HAP-1 (cell line): Measurements from ENCODE around the gene PZP.
"Not testable (repeated sequence)": the region's sequence is repeated elsewhere in the genome, so short reads cannot be mapped to it uniquely, and the experiment has no call there.

ENCODE experiments used
- DNase-seq, 2 experiments: peaks; one replicate each; pipeline ENCODE4 v3.0.0-alpha.2; 2016 to 2020; ENCODE audit warnings: low spot score in 2 of 2
- H3K27me3 ChIP-seq: fragments of 250-450 bp; sonication (Bioruptor Pico); 2 replicates; pipeline ENCODE4 v1.5.1; 2020; ENCODE audit warnings: low read depth, mild to moderate bottlenecking, moderate library complexity
- H3K36me3 ChIP-seq: fragments of 250-450 bp; sonication (Bioruptor Pico); replicated peaks from 2 replicates; pipeline ENCODE4 v1.5.1; 2020; ENCODE audit warnings: mild to moderate bottlenecking
- H3K4me1 ChIP-seq: fragments of 250-450 bp; sonication (Bioruptor Pico); 2 replicates; pipeline ENCODE4 v1.5.1; 2020; ENCODE audit warnings: mild to moderate bottlenecking
- H3K4me3 ChIP-seq: fragments of 250-450 bp; sonication (Bioruptor Pico); 2 replicates; pipeline ENCODE4 v1.5.1; 2020; ENCODE audit warnings: mild to moderate bottlenecking, moderate library complexity
- H3K9me3 ChIP-seq: fragments of 250-450 bp; sonication (Bioruptor Pico); 2 replicates; pipeline ENCODE4 v1.5.1; 2020; ENCODE audit warnings: mild to moderate bottlenecking, moderate library complexity
- in situ Hi-C: fragments of 300-500 bp; cut with MboI; formaldehyde crosslinking; loops from 3 replicates; pipeline ENCODE4 v1.14.3; 2020; ENCODE audit warnings: low sequenced_read_pairs, inconsistent platforms, mixed read lengths

PZP gene

DNA sequence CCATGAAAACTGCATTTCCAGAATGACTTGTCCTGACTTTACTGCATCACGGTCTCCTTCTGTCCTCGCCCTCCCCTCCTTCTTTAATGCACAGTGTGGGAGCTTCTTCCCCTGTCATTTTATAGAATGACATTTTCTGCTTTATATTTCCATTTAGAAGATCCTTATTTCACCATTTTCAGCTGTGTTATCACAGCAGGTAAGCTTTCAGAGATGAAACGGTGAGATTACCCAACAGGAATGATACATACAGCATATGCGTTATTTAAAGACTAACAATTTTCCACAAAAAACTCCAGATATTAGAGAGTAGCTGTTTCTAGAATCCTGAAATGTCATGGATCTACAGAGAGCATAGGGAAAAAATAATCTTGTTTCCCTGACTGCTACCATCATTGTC is 27.3 kb upstream of the PZP start:
- Histone ChIP-seq H3K4me1 (no peaks in the 10 kb centered on the region), H3K4me3 (no peak overlapping the region), H3K27me3 (peaks cover 15% of the 10 kb centered on the region; the same call in 1 of the 2 replicates), H3K36me3 (no peaks in the 10 kb centered on the region), H3K9me3 (no peaks in the 10 kb centered on the region)
- no peak for DNase-seq
- in situ Hi-C loops = no loop called here

DNA sequence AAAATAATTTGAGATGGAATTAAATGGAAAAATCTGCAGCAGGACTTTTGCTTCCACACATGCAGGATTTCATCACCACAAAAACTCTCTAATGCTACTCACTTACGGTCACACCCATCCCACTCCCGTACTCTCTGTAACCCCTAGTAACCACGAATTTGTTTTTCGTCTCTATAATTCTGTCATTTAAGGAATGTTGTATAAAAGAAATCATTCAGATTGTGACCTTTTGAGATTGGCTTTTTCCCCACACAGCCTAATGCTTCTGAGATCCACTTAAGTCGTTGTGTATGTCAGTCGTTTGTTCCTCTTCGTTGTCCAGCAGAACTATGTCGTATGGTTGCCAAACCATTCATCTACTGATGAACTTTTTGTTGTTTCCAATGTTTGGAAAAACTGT is 19.8 kb upstream of the PZP start:
- Histone ChIP-seq H3K4me1 (no peaks in the 10 kb centered on the region), H3K9me3 (no peaks in the 10 kb centered on the region; the same call in 1 of the 2 replicates), H3K4me3 (no peak overlapping the region), H3K27me3 (peaks cover 15% of the 10 kb centered on the region), H3K36me3 (no peaks in the 10 kb centered on the region)
- DNase-seq = no peak
- in situ Hi-C loops = no loop called here

DNA sequence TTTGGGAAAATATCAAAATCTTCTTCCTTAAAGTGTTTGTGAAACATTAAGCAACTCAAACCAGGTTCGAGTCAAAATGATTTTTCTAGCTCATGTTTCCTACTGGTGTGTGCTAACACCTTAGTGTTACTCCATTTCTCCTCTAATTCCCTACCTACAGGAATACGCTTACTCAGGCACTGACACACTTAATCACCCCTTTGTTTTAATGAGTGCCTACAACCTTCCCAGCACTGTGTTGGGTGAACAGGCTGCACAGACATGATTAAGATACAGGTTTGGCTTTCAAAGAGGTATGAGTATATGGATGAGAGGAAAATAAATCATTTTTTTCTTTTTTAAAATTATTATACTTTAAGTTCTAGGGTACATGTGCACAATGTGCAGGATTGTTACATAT is 15.6 kb upstream of the PZP start:
- H3K36me3 ChIP-seq = no peaks in the 10 kb centered on the region
- H3K4me3 ChIP-seq = no peak overlapping the region
- in situ Hi-C loops = no loop called here
- H3K27me3 ChIP-seq = peaks cover 4% of the 10 kb centered on the region; the same call in 1 of the 2 replicates
- DNase-seq = no peak
- H3K9me3 ChIP-seq = no peaks in the 10 kb centered on the region; the same call in 1 of the 2 replicates
- H3K4me1 ChIP-seq = no peaks in the 10 kb centered on the region

DNA sequence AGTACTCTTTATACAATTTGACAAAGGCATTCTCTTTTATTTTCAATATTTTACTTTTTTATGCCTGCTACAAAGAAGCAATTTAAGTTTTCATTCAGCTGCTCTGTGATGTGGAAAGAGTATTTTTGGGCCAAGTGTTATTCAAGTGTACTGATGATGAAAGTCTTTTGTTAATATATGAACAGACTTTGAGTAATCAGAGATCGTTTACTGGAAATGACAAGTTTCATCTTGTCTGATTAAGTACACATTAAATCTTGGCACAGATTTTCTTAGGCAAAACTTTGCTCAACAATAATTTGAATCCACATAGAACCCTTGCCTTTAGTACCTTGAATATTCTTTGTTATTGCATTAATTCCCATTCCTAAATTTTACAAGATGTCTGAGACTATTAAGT is 13.3 kb upstream of the PZP start:
- no peak for DNase-seq
- Histone ChIP-seq H3K27me3 (0 out of 2 replicates have a peak, but pooled peaks cover 2% of the 10 kb centered on the region), H3K36me3 (no peaks in the 10 kb centered on the region), H3K4me1 (no peaks in the 10 kb centered on the region), H3K4me3 (no peak overlapping the region), H3K9me3 (no peaks in the 10 kb centered on the region)
- in situ Hi-C loops = no loop called here

DNA sequence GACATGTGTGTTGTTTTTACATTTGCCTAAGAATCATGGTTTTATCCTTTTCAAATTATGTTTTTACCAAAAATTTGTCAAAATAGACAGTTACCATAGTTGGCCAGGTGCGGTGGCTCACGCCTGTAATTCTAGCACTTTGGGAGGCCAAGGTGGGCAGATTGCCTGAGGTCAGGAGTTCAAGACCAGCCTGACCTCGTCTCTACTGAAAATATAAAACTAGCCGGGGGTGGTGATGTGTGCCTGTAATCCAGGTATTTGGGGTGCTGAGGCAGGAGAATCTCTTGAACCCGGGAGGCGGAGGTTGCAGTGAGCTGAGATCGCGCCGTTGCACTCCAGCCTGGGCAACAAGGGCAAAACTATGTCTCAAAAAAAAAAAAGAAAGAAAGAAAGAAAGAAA is 12.8 kb upstream of the PZP start:
- H3K27me3 ChIP-seq, in situ Hi-C loops, H3K9me3 ChIP-seq: not testable (repeated sequence)

DNA sequence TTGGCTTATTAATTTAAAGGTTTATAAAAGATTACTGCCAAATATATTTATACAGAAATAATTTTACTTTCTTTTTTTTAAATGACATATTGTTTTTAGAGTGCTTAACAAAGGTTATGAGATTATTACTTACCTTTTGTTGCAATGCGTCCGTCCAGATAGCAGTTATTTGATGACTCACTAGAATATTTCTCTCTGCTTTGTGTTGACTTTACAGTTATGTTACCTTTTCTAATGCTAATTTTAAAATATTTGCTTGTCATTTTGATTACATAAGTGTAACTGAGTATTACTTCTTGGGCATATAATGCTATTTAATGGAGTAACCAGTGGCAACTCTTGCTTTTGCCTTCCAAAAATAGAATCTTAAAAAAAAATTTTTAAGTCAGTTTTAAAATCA is 6.3 kb upstream of the PZP start:
- Histone ChIP-seq H3K36me3 (no peaks in the 10 kb centered on the region), H3K9me3 (no peaks in the 10 kb centered on the region), H3K4me1 (peaks cover 7% of the 10 kb centered on the region), H3K4me3 (no peak overlapping the region), H3K27me3 (no peaks in the 10 kb centered on the region)
- no peak for DNase-seq
- in situ Hi-C loops = no loop called here

More for the DNA sequence above, 12.8 kb upstream of the PZP start:
- not testable (repeated sequence) for H3K4me3 ChIP-seq, H3K4me1 ChIP-seq, DNase-seq, H3K36me3 ChIP-seq

DNA sequence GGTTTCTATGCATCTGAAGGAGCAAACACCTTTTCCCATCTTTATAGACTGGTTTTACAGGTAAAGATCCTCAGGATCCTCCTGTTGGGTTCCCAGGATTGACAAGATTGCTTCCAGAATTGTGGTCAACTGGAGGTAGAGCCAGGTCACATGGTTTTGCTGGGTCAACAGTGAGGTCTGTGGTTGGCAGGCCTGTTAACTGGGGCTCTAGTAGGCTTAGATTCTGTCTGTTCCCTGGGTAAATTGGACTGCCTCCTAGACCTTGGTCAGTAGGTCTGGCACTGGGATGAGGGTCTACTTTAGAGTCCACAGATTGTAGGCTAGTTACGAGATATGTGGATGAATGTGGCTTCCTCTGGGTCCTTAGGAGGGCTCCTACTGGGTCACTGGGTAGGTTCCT is 3.5 kb upstream of the PZP start:
- H3K4me1 ChIP-seq = peaks cover 7% of the 10 kb centered on the region
- H3K27me3 ChIP-seq = no peaks in the 10 kb centered on the region; the same call in 1 of the 2 replicates
- H3K4me3 ChIP-seq = no peak overlapping the region
- in situ Hi-C loops = no loop called here
- no peaks in the 10 kb centered on the region for H3K36me3 ChIP-seq
- DNase-seq = no peak
- no peaks in the 10 kb centered on the region for H3K9me3 ChIP-seq

DNA sequence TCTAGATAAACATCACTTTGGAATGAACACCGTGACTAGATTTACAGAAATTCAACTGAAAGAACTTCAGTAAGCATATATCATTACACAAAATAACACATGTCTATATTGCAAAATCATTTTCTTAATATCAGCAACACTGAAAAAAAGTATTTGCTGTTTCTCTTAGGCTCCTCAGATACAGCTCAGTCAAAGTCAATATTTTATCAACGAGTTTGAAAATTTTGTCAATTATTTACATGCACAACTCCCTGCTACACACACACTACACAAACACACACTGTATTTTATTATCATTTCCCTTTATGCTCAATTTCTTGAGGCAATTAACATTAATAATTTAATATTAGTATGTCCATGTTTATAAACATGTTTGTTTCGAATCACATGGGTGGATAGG is 3.8 kb downstream of the PZP start:
- H3K4me3 ChIP-seq = no peak overlapping the region
- peaks cover 3% of the 10 kb centered on the region; the same call in 1 of the 2 replicates for H3K27me3 ChIP-seq
- no peaks in the 10 kb centered on the region for H3K36me3 ChIP-seq
- no peaks in the 10 kb centered on the region for H3K9me3 ChIP-seq
- DNase-seq = no peak
- no peaks in the 10 kb centered on the region for H3K4me1 ChIP-seq
- in situ Hi-C loops = no loop called here

DNA sequence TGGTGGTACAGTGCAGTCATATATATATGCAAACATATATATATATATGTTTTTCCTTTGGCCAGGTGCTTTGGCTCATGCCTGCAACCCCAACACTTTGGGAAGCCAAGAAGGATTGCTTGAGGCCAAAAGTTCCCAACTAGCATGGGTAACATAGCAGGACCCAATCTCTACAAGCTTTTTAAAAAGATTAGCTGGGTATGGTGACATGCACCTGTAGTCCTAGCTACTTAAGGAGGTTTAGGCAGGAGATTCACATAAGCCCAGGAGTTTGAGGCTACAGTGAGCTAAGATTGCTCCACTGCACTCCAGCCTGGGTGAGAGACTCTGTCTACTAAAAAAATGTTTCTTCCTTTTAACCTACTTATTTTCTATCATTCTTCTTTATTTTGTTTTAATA is 10.2 kb downstream of the PZP start:
- H3K9me3 ChIP-seq = no peaks in the 10 kb centered on the region
- H3K36me3 ChIP-seq = no peaks in the 10 kb centered on the region
- in situ Hi-C loops = no loop called here
- H3K4me1 ChIP-seq = no peaks in the 10 kb centered on the region
- DNase-seq = no peak
- no peaks in the 10 kb centered on the region; the same call in 1 of the 2 replicates for H3K27me3 ChIP-seq
- no peak overlapping the region for H3K4me3 ChIP-seq

DNA sequence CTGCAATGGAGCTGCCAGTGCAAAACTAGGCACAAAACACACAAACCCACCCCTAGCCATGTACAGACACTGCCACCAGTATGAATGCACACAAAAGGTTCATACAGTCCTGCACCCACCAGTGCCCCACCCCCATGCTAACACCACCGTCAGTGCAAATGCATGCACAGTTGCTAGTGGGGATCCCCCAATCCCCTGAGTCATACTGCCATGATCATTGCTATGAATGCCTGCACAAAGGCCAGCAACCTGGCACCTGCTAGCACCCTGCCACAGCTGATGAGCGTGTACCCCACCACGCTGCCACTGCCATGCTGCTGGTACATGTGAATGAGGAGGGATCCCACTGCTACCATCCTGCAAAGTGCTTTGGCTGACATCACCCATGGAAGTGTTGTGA is 23.9 kb downstream of the PZP start:
- no peaks in the 10 kb centered on the region for H3K9me3 ChIP-seq
- no peaks in the 10 kb centered on the region for H3K36me3 ChIP-seq
- H3K4me1 ChIP-seq = no peaks in the 10 kb centered on the region
- in situ Hi-C loops = no loop called here
- H3K27me3 ChIP-seq = 0 out of 2 replicates have a peak, but pooled peaks cover 4% of the 10 kb centered on the region
- no peak for DNase-seq
- H3K4me3 ChIP-seq = no peak overlapping the region

DNA sequence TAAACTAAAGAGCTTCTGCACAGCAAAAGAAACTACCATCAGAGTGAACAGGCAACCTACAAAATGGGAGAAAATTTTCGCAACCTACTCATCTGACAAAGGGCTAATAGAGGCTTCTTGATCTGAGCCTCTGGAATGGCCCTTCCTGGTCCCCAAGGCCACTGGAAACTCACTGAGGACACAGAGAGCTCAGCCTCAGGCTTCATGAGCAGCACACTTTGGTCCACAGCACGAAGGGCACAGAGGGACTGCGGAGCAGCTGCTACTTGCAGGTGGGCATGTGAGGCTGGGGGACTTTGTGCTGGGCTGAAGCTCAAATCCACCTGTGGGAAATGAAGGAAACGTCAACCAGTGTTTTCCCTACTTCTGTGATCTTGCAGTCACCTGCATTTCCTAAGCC is 27.4 kb downstream of the PZP start:
- H3K4me1 ChIP-seq = no peaks in the 10 kb centered on the region
- in situ Hi-C loops = no loop called here

DNA sequence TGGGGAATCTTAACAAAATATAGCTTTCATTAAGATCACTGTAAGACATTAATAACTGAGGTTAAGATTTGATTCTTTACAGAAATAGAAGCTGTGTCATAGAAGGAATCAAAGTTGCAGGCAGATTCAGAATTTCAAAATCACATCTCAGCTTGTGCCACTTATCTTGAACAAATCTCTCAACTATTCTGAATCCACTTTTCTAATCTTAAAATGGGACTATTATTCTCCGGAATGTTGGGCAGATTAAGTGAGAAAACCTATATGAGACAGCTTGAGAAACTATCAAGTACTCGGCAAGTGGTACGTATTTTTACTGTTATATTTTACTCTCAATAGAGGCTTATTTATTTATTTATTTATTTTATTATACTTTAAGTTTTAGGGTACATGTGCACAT is 28.4 kb downstream of the PZP start:
- no peak overlapping the region for H3K4me3 ChIP-seq
- no peaks in the 10 kb centered on the region for H3K9me3 ChIP-seq
- no peaks in the 10 kb centered on the region for H3K4me1 ChIP-seq
- in situ Hi-C loops = no loop called here
- 0 out of 2 replicates have a peak, but pooled peaks cover 5% of the 10 kb centered on the region for H3K27me3 ChIP-seq
- no peaks in the 10 kb centered on the region for H3K36me3 ChIP-seq
- no peak for DNase-seq

More for the DNA sequence above, 27.4 kb downstream of the PZP start:
- Histone ChIP-seq H3K4me3 (no peak overlapping the region), H3K36me3 (no peaks in the 10 kb centered on the region), H3K9me3 (no peaks in the 10 kb centered on the region), H3K27me3 (0 out of 2 replicates have a peak, but pooled peaks cover 5% of the 10 kb centered on the region)
- DNase-seq = no peak

DNA sequence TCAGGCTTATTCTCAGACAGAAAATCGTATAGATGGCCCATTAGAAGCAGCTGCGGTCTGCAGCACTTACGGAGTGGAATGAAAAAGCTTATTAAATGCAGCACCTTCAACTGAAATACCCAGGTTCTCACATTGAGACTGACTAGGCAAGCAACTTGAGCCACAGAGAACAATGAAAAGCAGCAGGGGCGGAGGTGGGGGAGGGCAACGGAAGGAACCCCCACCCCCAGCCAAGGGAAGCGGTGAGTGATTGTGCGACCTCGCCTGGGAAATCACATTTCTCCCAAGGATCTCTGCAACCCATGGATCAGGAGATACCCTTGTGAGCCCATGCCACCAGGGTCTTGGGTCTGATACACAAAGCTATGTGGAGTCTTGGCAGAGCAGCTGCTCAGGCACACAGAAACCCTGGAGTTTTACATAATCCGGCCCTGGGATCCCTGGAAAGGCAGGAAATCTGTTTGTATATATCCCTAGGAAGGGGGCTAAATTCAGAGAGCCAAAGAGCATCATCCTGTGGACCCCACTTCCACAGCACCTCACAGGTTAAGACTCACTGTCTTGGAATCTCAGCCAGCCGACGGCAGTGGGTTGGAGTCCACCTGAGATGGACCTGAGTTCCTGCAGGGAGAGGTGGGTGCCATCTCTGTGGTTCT is 38.1 kb downstream of the PZP start:
- no peaks in the 10 kb centered on the region for H3K4me1 ChIP-seq
- in situ Hi-C loops = no loop called here
- H3K4me3 ChIP-seq = no peak overlapping the region
- no peaks in the 10 kb centered on the region; the same call in 1 of the 2 replicates for H3K27me3 ChIP-seq
- DNase-seq = no peak
- no peaks in the 10 kb centered on the region for H3K36me3 ChIP-seq
- H3K9me3 ChIP-seq = no peaks in the 10 kb centered on the region

DNA sequence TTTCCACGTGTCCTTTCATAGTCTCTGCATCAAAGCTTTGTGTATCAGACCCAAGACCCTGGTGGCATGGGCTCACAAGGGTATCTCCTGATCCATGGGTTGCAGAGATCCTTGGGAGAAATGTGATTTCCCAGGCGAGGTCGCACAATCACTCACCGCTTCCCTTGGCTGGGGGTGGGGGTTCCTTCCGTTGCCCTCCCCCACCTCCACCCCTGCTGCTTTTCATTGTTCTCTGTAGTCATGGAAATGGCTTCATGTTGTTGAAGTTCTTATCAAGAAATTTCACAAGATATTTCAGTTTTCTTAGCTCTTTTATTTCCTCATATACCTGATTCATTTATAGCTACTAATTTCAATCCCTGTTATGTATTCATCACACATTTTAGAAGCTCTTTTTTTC is 40.9 kb downstream of the PZP start:
- in situ Hi-C loops, H3K36me3 ChIP-seq, H3K9me3 ChIP-seq, DNase-seq, H3K27me3 ChIP-seq, H3K4me3 ChIP-seq, H3K4me1 ChIP-seq: not testable (repeated sequence)

DNA sequence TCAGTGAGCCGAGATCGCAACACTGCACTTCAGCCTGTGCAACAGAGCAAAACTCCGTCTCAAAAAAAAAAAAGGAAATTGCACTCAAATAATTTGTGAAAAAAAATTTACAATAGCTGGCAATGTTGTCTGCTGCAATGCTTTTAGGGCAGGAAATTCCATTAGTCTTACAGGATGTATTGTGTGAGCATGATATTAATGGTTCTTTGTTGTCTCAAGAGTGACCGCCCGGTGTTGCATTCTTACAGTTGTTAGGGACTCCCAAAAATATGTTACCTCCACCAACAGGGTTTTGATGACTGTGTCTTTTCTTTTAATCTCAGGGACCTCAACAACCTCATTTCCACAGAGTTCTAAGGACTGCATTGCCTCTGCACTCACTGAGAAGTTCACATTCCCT is 44.8 kb downstream of the PZP start:
- no peaks in the 10 kb centered on the region; the same call in 1 of the 2 replicates for H3K27me3 ChIP-seq
- no peaks in the 10 kb centered on the region for H3K36me3 ChIP-seq
- H3K9me3 ChIP-seq = no peaks in the 10 kb centered on the region
- no peaks in the 10 kb centered on the region for H3K4me1 ChIP-seq
- no peak overlapping the region for H3K4me3 ChIP-seq
- in situ Hi-C loops = no loop called here
- DNase-seq = no peak
